Measurements from ENCODE around the gene ABCG4. TPM values are rescaled to one million over a fixed set of nuclear protein-coding genes. Genes with fewer than 3 reads are reported as not detected.

Gene ABCG4
- total RNA-seq, 4 donors from 2014 or later, result 0.33 to 1.4 (median 0.60) TPM

GRCh38 chr11:119107538-119108145 lies 41.2 kb upstream of the ABCG4 start:
- H3K9me3 ChIP-seq, result no peaks in the 10 kb centered on the region
- peaks cover 15 to 24% (median 24%) of the 10 kb centered on the region in 4 donors for H3K36me3 ChIP-seq
- 0% methylated on average over 10 of the region's 65 CpGs for WGBS
- DNase-seq (ENCODE audit: extremely low spot score), result no peak
- TF ChIP-seq POLR2AphosphoS5 (IDR thresholded peaks at IDR 0.05) (no peak), CTCF (IDR thresholded peaks at IDR 0.05) (no peak), POLR2A (IDR thresholded peaks at IDR 0.05; ENCODE audit: low read depth) (no peak), EP300 (IDR thresholded peaks at IDR 0.05) (no peak)
- no peaks in the 10 kb centered on the region for H3K27me3 ChIP-seq
- H3K4me3 ChIP-seq, result peak overlapping the region; percentile 86 to 99 (median 98)
- intact Hi-C loops (cut with DNase I), result no loop called here
- H3K4me1 ChIP-seq, result peaks cover 33 to 51% (median 49%) of the 10 kb centered on the region in 4 donors
- peak overlapping the region; percentile 81 to 90 (median 86) for H3K27ac ChIP-seq (replicated peaks in 1 of 4)

- no peaks in the 10 kb centered on the region for H3K9me3 ChIP-seq
- peaks cover 16 to 31% (median 30%) of the 10 kb centered on the region in 4 donors for H3K36me3 ChIP-seq
- no peaks in the 10 kb centered on the region for H3K27me3 ChIP-seq
- TF ChIP-seq POLR2A (IDR thresholded peaks at IDR 0.05; ENCODE audit: low read depth) (no peak), POLR2AphosphoS5 (IDR thresholded peaks at IDR 0.05) (no peak)
- DNase-seq (ENCODE audit: extremely low spot score), result no peak
- H3K27ac ChIP-seq (replicated peaks in 1 of 4), result peak overlapping the region; percentile 81 to 90 (median 86)
- H3K4me1 ChIP-seq, result peaks cover 26 to 45% (median 42%) of the 10 kb centered on the region in 4 donors
- peak overlapping the region; percentile 86 to 99 (median 98) for H3K4me3 ChIP-seq
- WGBS, result 21% methylated on average over 5 of the region's 8 CpGs
- intact Hi-C loops (cut with DNase I), result no loop called here
Measured at GRCh38 chr11:119108146-119108856, 40.6 kb upstream of the ABCG4 start.

GRCh38 chr11:119108857-119109221 lies 40.0 kb upstream of the ABCG4 start:
- TF ChIP-seq EP300 (IDR thresholded peaks at IDR 0.05) (no peak), CTCF (IDR thresholded peaks at IDR 0.05) (no peak), POLR2AphosphoS5 (IDR thresholded peaks at IDR 0.05) (no peak), POLR2A (IDR thresholded peaks at IDR 0.05; ENCODE audit: low read depth) (no peak)
- DNase-seq (ENCODE audit: extremely low spot score), result no peak
- Histone ChIP-seq H3K27ac (replicated peaks in 1 of 4) (no peak overlapping the region), H3K36me3 (peaks cover 21 to 36% (median 36%) of the 10 kb centered on the region in 4 donors), H3K9me3 (no peaks in the 10 kb centered on the region), H3K4me3 (peak overlapping the region; percentile 86 to 99 (median 98)), H3K27me3 (no peaks in the 10 kb centered on the region), H3K4me1 (peaks cover 23 to 39% (median 38%) of the 10 kb centered on the region in 4 donors)
- WGBS, result 73% methylated on average over 2 of the region's 2 CpGs
- intact Hi-C loops (cut with DNase I), result no loop called here

- Histone ChIP-seq H3K4me3 (no peak overlapping the region), H3K9me3 (no peaks in the 10 kb centered on the region), H3K4me1 (peaks cover 23 to 38% (median 37%) of the 10 kb centered on the region in 4 donors), H3K27ac (replicated peaks in 1 of 4) (no peak overlapping the region), H3K36me3 (peaks cover 31 to 46% (median 45%) of the 10 kb centered on the region in 4 donors), H3K27me3 (no peaks in the 10 kb centered on the region)
- no peak for DNase-seq (ENCODE audit: extremely low spot score)
- WGBS, result 100% methylated on average over 1 of the region's 3 CpGs
- no peak for TF ChIP-seq CTCF (IDR thresholded peaks at IDR 0.05)
- TF ChIP-seq POLR2A (IDR thresholded peaks at IDR 0.05; ENCODE audit: low read depth), result no peak
- TF ChIP-seq EP300 (IDR thresholded peaks at IDR 0.05), result no peak
- no peak for TF ChIP-seq POLR2AphosphoS5 (IDR thresholded peaks at IDR 0.05)
- intact Hi-C loops (cut with DNase I), result no loop called here
Measured at GRCh38 chr11:119109843-119110242, 39.0 kb upstream of the ABCG4 start.

- intact Hi-C loops (cut with DNase I), result no loop called here
- H3K36me3 ChIP-seq, result peaks cover 33 to 52% (median 49%) of the 10 kb centered on the region in 4 donors
- 82% methylated on average over 4 of the region's 10 CpGs for WGBS
Measured at GRCh38 chr11:119110439-119110838, 38.4 kb upstream of the ABCG4 start.

More at GRCh38 chr11:119110439-119110838, 38.4 kb upstream of the ABCG4 start:
- H3K4me1 ChIP-seq, result peaks cover 23 to 38% (median 37%) of the 10 kb centered on the region in 4 donors
- H3K9me3 ChIP-seq, result no peaks in the 10 kb centered on the region
- DNase-seq (ENCODE audit: extremely low spot score), result no peak
- TF ChIP-seq POLR2A (IDR thresholded peaks at IDR 0.05; ENCODE audit: low read depth), result no peak
- no peak for TF ChIP-seq EP300 (IDR thresholded peaks at IDR 0.05)
- no peak for TF ChIP-seq CTCF (IDR thresholded peaks at IDR 0.05)
- no peak for TF ChIP-seq POLR2AphosphoS5 (IDR thresholded peaks at IDR 0.05)
- no peak overlapping the region for H3K4me3 ChIP-seq
- H3K27me3 ChIP-seq, result no peaks in the 10 kb centered on the region
- no peak overlapping the region for H3K27ac ChIP-seq (replicated peaks in 1 of 4)
